ENCODE measurements around the gene SGSM2.

SGSM2 gene

GRCh38 chr17:2421315-2422147, 84.2 kb downstream of the SGSM2 start:
- no peak for DNase-seq (ENCODE audit: low read depth)

DNA sequence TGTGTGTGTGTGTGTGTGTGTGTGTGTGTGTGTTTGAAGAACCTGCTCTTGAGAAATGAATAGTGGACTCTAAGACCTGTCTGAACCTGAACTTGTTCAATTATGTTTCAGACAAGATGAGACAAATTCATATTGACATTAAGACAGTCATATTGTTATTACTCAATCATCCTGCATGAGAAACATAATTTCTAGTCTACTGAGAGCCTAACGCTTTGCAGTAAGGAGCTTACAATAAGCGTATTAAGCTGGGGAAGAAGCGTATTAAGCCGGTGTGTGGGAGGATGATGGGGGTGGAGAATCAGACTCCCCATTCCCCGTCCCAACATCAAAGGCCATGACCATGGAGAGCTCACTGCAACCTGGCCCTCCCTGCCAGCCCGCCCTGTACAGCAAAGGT, 86.0 kb downstream of the SGSM2 start:
- no peak for DNase-seq (ENCODE audit: low read depth)

- DNase-seq (ENCODE audit: low read depth), result no peak
These were observed 89.9 kb downstream of the SGSM2 start for GRCh38 chr17:2427215-2427614.

DNA sequence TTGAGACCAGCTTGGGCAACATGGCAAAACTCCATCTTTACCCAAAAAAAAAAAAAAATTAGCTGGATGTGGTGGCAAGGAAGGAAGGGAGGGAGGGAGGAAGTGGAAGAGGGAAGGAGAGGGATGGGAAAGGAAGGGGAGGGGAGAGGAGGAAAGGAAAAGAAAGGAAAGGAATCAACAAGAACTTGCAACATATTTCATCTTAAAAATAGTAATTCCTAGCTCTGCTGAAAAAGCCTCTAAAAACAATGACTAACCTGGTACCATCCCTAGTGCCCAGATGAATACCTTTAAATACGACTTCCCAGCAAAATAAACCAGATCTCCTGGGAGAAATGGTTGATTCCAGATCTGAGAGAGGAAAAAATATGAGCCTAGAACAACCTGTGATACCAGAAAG, 90.6 kb downstream of the SGSM2 start:
- no peak for DNase-seq (ENCODE audit: low read depth)

All from non-pigmented ciliary epithelial cell (primary cell).